Esophagus squamous epithelium (tissue), 5 donors: ENCODE measurements around the gene SMARCA2. TPM values are rescaled to one million over a fixed set of nuclear protein-coding genes. Genes with fewer than 3 reads are reported as not detected.

Experiments used
- DNase-seq: peaks from one replicate; lab custom pipeline; 2025; lab: John Stamatoyannopoulos, UW
- H3K27ac ChIP-seq, 4 donors: fragments of 200-600 bp; sonication (generic); one replicate each; pipeline ENCODE4 v1.5.1; 2016 to 2019; ENCODE audit warnings: mild to moderate bottlenecking in 1 of 4
- H3K27me3 ChIP-seq, 4 donors: fragments of 200-600 bp; sonication (generic); 1 replicate in 3 of 4; 2 replicates in 1 of 4; pipeline versions ENCODE4 v1.5.1 to v1.6.0; 2017 to 2021; ENCODE audit warnings: antibody characterized with exemption in 1 of 4
- H3K36me3 ChIP-seq, 3 donors: fragments of 200-600 bp; sonication (generic); one replicate each; pipeline ENCODE4 v1.5.1; 2016 to 2019
- H3K4me1 ChIP-seq, 3 donors: fragments of 200-600 bp; sonication (generic); one replicate each; pipeline ENCODE4 v1.5.1; 2017 to 2019
- H3K4me3 ChIP-seq, 4 donors: fragments of 200-600 bp; sonication (generic); 1 replicate in 3 of 4; 2 replicates in 1 of 4; pipeline ENCODE4 v1.5.1; 2016 to 2019; ENCODE audit warnings: mild to moderate bottlenecking in 2 of 4, moderate library complexity in 1 of 4
- H3K9me3 ChIP-seq, 3 donors: fragments of 200-600 bp; sonication (generic); one replicate each; pipeline ENCODE4 v1.5.1; 2016 to 2019
- POLR2A ChIP-seq, 4 donors: fragments of 450-650 bp; IDR thresholded peaks; one replicate each; pipeline ENCODE4 v1.6.1; 2017; ENCODE audit warnings: antibody characterized with exemption in 4 of 4, mild to moderate bottlenecking in 4 of 4, moderate library complexity in 3 of 4
- WGBS, 2 donors: methylation state at CpG; one replicate each; pipeline ENCODE4 v1.1.5; 2018; 5-methylcytosine and 5-hydroxymethylcytosine counted together
- intact Hi-C: fragments of 100-400 bp; cut with DNase I; formaldehyde crosslinking; loops from one replicate; pipeline ENCODE4 v1.15.0; 2022
- total RNA-seq, 4 donors: library from RNA; depleted of rRNA; stranded (reverse); fragments of >200 nt; gene quantifications; one replicate each; pipeline ENCODE4 v1.1.0, GENCODE V29; 2016
- TF ChIP-seq, protein P1 (sequence below), 6 experiments: fragments of 450-650 bp in 4 of 6; fragments of 200-600 bp in 2 of 6; sonication (generic) in 2 of 6; IDR thresholded peaks; one replicate each; pipeline ENCODE4 v1.5.1; 2016 to 2019; ENCODE audit warnings: antibody characterized with exemption in 6 of 6, mild to moderate bottlenecking in 4 of 6, moderate library complexity in 4 of 6
- donor health status: DM: yes; HTN: yes; CAD: no.

SMARCA2 gene
- total RNA-seq, 4 donors from 2014 or later: 51.0 to 93.3 (median 64.1) TPM

DNA sequence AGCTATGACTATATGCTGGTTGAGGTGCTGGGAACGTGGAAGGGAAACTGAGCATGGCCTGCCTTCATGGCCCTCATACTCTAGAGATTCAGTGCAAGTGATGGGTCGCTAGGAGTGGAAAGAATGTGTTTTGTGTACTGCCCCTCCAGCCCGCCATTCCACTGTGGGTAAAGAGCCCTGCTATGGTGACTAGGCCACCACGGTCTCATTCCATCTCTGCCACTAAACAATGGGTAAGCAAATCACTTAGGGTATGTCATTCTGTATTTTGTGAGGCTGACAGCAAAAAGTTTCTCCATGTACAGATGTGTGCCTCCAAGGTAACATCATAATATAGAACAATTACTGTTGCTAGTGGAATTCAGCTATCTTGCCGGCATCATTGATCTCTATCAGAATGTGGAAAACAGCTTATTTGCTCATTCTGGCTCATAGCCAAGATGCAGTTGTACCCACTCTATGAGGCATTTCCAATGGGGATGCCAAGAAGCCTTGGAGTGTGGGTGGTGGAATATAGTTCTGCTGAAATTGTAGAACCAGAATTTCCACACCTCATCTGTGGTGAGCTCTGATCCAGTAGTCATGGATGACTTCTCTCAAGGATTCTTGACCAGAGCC lies 12.5 kb downstream of the SMARCA2 start:
- Histone ChIP-seq H3K4me1 (peaks cover 3 to 84% (median 32%) of the 10 kb centered on the region in 3 donors), H3K9me3 (no peaks in the 10 kb centered on the region), H3K27me3 (no peaks in the 10 kb centered on the region), H3K36me3 (peaks cover 0 to 17% (median 0%) of the 10 kb centered on the region in 3 donors), H3K4me3 (no peak overlapping the region), H3K27ac (peak overlapping the region in 1 of 4 donors; percentile 54)
- DNase-seq: no peak
- TF ChIP-seq, protein P1, sequence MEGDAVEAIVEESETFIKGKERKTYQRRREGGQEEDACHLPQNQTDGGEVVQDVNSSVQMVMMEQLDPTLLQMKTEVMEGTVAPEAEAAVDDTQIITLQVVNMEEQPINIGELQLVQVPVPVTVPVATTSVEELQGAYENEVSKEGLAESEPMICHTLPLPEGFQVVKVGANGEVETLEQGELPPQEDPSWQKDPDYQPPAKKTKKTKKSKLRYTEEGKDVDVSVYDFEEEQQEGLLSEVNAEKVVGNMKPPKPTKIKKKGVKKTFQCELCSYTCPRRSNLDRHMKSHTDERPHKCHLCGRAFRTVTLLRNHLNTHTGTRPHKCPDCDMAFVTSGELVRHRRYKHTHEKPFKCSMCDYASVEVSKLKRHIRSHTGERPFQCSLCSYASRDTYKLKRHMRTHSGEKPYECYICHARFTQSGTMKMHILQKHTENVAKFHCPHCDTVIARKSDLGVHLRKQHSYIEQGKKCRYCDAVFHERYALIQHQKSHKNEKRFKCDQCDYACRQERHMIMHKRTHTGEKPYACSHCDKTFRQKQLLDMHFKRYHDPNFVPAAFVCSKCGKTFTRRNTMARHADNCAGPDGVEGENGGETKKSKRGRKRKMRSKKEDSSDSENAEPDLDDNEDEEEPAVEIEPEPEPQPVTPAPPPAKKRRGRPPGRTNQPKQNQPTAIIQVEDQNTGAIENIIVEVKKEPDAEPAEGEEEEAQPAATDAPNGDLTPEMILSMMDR (IDR thresholded peaks at IDR 0.05): no peak
- no peak for TF ChIP-seq POLR2A (IDR thresholded peaks at IDR 0.05)
- intact Hi-C loops: no loop called here
- 89 to 90% methylated on average over 5 of the region's 5 CpGs for WGBS, 2 donors

DNA sequence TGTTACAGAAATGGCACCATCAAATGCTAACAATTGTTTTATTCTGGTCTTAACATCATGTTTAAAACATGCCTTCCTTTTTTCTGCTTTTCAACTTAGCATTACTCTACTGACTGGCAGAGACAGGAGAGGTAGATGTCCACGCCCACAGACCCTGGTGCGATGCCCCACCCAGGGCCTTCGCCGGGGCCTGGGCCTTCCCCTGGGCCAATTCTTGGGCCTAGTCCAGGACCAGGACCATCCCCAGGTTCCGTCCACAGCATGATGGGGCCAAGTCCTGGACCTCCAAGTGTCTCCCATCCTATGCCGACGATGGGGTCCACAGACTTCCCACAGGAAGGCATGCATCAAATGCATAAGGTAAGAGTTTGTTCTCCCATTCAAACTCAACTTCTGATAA lies 13.7 kb downstream of the SMARCA2 start:
- no peak for TF ChIP-seq POLR2A (IDR thresholded peaks at IDR 0.05)
- TF ChIP-seq, protein P1 (IDR thresholded peaks at IDR 0.05): no peak
- Histone ChIP-seq H3K9me3 (no peaks in the 10 kb centered on the region), H3K4me3 (no peak overlapping the region), H3K27ac (no peak overlapping the region), H3K36me3 (peaks cover 3 to 30% (median 11%) of the 10 kb centered on the region in 3 donors), H3K27me3 (no peaks in the 10 kb centered on the region), H3K4me1 (peaks cover 3 to 71% (median 23%) of the 10 kb centered on the region in 3 donors)
- WGBS, 2 donors: 82 to 100% methylated on average over 4 to 7 of the region's 7 CpGs
- no peak for DNase-seq
- intact Hi-C loops: no loop called here

DNA sequence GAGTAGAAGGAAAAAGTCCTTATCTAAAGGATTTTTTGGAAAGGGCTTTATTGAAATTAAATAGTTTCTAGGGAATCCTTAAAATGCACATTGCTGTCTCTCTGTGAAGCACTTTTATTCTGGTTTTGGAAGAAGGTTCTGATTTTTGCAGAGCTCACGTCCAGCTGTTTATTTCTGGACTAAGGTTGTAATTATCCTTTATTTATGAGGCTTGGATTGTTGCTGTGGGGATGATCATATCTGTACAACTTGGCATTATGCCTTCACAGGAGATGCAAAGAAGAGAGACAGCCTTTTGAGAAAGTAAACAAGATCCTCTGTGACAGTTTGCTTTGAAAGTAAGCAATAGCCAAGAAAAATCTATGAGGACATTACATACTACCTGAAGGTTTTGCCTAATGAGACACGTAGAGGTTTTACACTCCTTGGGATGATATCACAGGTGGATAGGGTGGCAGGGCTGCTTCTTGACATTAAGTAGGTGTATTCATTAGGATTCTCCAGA lies 14.6 kb downstream of the SMARCA2 start:
- DNase-seq: no peak
- Histone ChIP-seq H3K4me1 (peaks cover 3 to 63% (median 15%) of the 10 kb centered on the region in 3 donors), H3K9me3 (no peaks in the 10 kb centered on the region), H3K27me3 (no peaks in the 10 kb centered on the region), H3K36me3 (peaks cover 3 to 38% (median 11%) of the 10 kb centered on the region in 3 donors), H3K4me3 (no peak overlapping the region), H3K27ac (no peak overlapping the region)
- no peak for TF ChIP-seq POLR2A (IDR thresholded peaks at IDR 0.05)
- TF ChIP-seq, protein P1 (IDR thresholded peaks at IDR 0.05): no peak
- WGBS, 2 donors: 63 to 67% methylated on average over 2 of the region's 2 CpGs
- intact Hi-C loops: no loop called here

DNA sequence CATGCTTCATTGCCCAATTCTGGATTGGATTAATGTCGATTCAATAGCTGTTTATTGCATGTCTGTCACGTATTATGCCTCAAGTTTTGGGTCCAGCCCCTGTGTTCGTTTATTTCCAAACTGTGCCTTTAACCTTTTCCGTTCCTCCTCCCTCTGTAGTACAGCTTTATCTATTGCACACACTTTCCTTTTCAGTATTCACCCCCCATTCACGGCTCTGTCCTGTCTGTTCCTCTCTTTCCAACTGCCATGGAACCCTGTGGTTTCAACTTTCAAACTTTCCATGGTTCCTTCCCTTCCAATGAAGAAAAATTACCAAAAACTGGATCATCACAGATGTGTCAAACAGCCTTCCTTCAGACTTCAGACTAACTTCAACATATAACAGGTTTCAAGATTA lies 17.1 kb downstream of the SMARCA2 start:
- no peak for DNase-seq
- Histone ChIP-seq H3K27ac (no peak overlapping the region), H3K4me3 (no peak overlapping the region), H3K4me1 (peaks cover 3 to 38% (median 6%) of the 10 kb centered on the region in 3 donors), H3K27me3 (no peaks in the 10 kb centered on the region), H3K36me3 (peaks cover 3 to 59% (median 11%) of the 10 kb centered on the region in 3 donors), H3K9me3 (no peaks in the 10 kb centered on the region)
- intact Hi-C loops: no loop called here
- 56 to 58% methylated on average over 5 of the region's 5 CpGs for WGBS, 2 donors
- TF ChIP-seq, protein P1 (IDR thresholded peaks at IDR 0.05): no peak
- no peak for TF ChIP-seq POLR2A (IDR thresholded peaks at IDR 0.05)

DNA sequence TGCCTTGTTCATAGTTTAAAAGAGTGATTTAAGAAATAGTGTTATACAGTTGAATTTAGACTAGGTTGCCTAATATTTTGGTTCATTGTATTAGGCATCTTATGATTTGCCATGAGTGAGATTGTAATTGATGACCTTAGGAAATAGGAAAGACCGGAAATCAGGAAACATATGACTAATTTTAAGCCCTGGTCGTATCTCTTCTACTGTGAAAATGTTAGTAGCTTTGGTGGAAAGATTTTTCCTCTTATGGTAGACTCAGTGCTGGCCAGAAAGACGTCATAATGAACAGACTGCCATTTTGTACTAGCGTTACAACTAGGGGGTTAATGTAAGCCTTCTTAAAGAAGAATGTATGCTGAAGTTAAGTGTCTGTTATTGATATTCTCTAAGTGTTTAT lies 21.7 kb downstream of the SMARCA2 start:
- Histone ChIP-seq H3K27ac (no peak overlapping the region), H3K4me1 (peaks cover 0 to 14% (median 5%) of the 10 kb centered on the region in 3 donors), H3K9me3 (no peaks in the 10 kb centered on the region), H3K27me3 (no peaks in the 10 kb centered on the region), H3K36me3 (peaks cover 11 to 94% (median 16%) of the 10 kb centered on the region in 3 donors), H3K4me3 (no peak overlapping the region)
- TF ChIP-seq, protein P1 (IDR thresholded peaks at IDR 0.05): no peak
- no peak for TF ChIP-seq POLR2A (IDR thresholded peaks at IDR 0.05)
- 81 to 86% methylated on average over 4 of the region's 4 CpGs for WGBS, 2 donors
- intact Hi-C loops: no loop called here
- DNase-seq: no peak
